ENCODE measurements around the gene MORN1. TPM values are rescaled to one million over a fixed set of nuclear protein-coding genes. Genes with fewer than 3 reads are reported as not detected.
A peak's percentile ranks its signal among the peaks of the same experiment; 100 is the strongest.

Gene MORN1
- total and polyA plus RNA-seq, 2 donors (not counting 3 experiments of a cell fraction or from before 2014, with no cell fraction given) = 4.3 to 6.4 TPM

- peak overlapping the region; percentile 70 for H3K27ac ChIP-seq (ENCODE audit: insufficient read depth, low read depth, low read length)
- H3K9me3 ChIP-seq (replicated peaks; ENCODE audit: control insufficient read depth, insufficient read depth, low read length) = no peaks in the 10 kb centered on the region
- intact Hi-C loops (cut with micrococcal nuclease) = loop anchor here (1.0 to 2.0 kb wide), 8 partner anchors 10 to 85 kb away; partner anchors contain the start of gene FAAP20
- TF ChIP-seq FOS (IDR thresholded peaks at IDR 0.05; ENCODE audit: borderline replicate concordance, insufficient read depth, low read length) (no peak), CTCF (IDR thresholded peaks at IDR 0.05; ENCODE audit: extremely low read depth in 1 of 2, insufficient read depth in 1 of 2, low read depth in 1 of 2, low read length in 2 of 2) (no peak), EZH2 (IDR thresholded peaks at IDR 0.05; ENCODE audit: borderline replicate concordance, low read depth, low read length, severe bottlenecking) (no peak), POLR2AphosphoS5 (IDR thresholded peaks at IDR 0.05; ENCODE audit: insufficient read depth, low read depth, low read length) (no peak), MYC (IDR thresholded peaks at IDR 0.05; ENCODE audit: low read depth, low read length) (no peak), POLR2A (IDR thresholded peaks at IDR 0.05; ENCODE audit: low read depth, low read length) (no peak), MAX (IDR thresholded peaks at IDR 0.05; ENCODE audit: insufficient read depth, insufficient read length) (no peak)
- no peaks in the 10 kb centered on the region for H3K9me1 ChIP-seq (replicated peaks; ENCODE audit: control insufficient read depth, extremely low read depth, insufficient read depth, low read length)
- BruUV-seq (replicated peaks) = no TSS peak
- H3K4me2 ChIP-seq (ENCODE audit: insufficient read depth, low read length) = peak overlapping the region; percentile 4
- H2AFZ ChIP-seq (ENCODE audit: low read depth, low read length) = no peak overlapping the region
- FAIRE-seq (no peak), DNase-seq (ENCODE audit: low read depth, low spot score) (no peak)
- ChIA-PET CTCF (no interaction called here), POLR2A (no interaction called here)
- H3K4me3 ChIP-seq (replicated peaks in 1 of 3; ENCODE audit: insufficient read depth in 1 of 3, low read depth in 1 of 3, low read length in 3 of 3) = no peak overlapping the region
- no peaks in the 10 kb centered on the region for H4K20me1 ChIP-seq (replicated peaks; ENCODE audit: control insufficient read depth, extremely low read depth, insufficient read depth, low read length)
- H3K36me3 ChIP-seq (ENCODE audit: control insufficient read depth in 2 of 2, extremely low read depth in 1 of 2, insufficient read depth in 2 of 2, low read length in 2 of 2) = peaks cover 0 to 4% of the 10 kb centered on the region in 2 experiments
- H3K9ac ChIP-seq (replicated peaks; ENCODE audit: extremely low read depth, insufficient read depth, low read length) = peak overlapping the region; percentile 36
- H3K27me3 ChIP-seq (ENCODE audit: control insufficient read depth in 2 of 2, insufficient read depth in 2 of 2, low read length in 2 of 2) = no peaks in the 10 kb centered on the region
- dilution Hi-C loops (cut with MboI; ENCODE audit: extremely low pct_ligation_motif_present, low sequenced_read_pairs) = no loop called here
- peaks cover 24% of the 10 kb centered on the region for H3K4me1 ChIP-seq (ENCODE audit: control insufficient read depth, extremely low read depth, insufficient read depth, low read length)
- peaks cover 77% of the 10 kb centered on the region for H3K79me2 ChIP-seq (ENCODE audit: control insufficient read depth, insufficient read depth, low read length)
Measured at GRCh38 chr1:2279817-2280216, 111.5 kb downstream of the MORN1 start.
